HepG2 (cell line): ENCODE measurements around the gene TMC4. TPM values are rescaled to one million over a fixed set of nuclear protein-coding genes. Genes with fewer than 3 reads are reported as not detected.

Source experiments
- ATAC-seq: fragments of 200-7000 bp; cut with Tn5 transposase; 3 replicates; pipeline ENCODE4 v1.9.1; 2020; ENCODE audit warnings: mild to moderate bottlenecking, moderate library complexity
- BruUV-seq: library from RNA; stranded (reverse); fragments of 400-500 nt; replicated peaks from 2 replicates; lab custom pipeline; 2021; lab: Mats Ljungman, UMichigan
- CTCF ChIA-PET: fragments of 300-600 bp; formaldehyde crosslinking; extraction: SDS; loops from one replicate; lab custom pipeline; 2021; ENCODE audit warnings: low total read pairs, inconsistent platforms, low intra/inter-chr PET ratio; lab: Yijun Ruan, JAX
- POLR2A ChIA-PET: fragments of 350-600 bp; sonication (Branson Sonifier 250); formaldehyde crosslinking; loops from one replicate; lab custom pipeline; 2020; ENCODE audit warnings: antibody characterized with exemption, inconsistent platforms; lab: Yijun Ruan, JAX
- DNase-seq: peaks from one replicate; pipeline ENCODE4 v3.0.0-alpha.2; 2015; ENCODE audit warnings: low spot score
- FAIRE-seq: peaks from 3 replicates; lab custom pipeline; 2011; peaks lifted over from hg19 to GRCh38; lab: Jason Lieb, UNC
- H2AFZ ChIP-seq: one replicate; pipeline ENCODE4 v1.6.1; 2011; ENCODE audit warnings: low read length, inconsistent platforms
- H3K27ac ChIP-seq: fragments of 300-600 bp; 3 replicates; pipeline ENCODE4 v1.8.0; 2011; ENCODE audit warnings: mixed run types, mild to moderate bottlenecking, mixed read lengths, low read length, inconsistent platforms; ENCODE audit not compliant: insufficient read depth; ENCODE audit errors: extremely low read length
- H3K27me3 ChIP-seq, 2 experiments: fragments of 200-600 bp in 1 of 2; 2 replicates in 1 of 2; 3 replicates in 1 of 2; pipeline versions ENCODE4 v1.6.0 to v1.8.0; 2011; ENCODE audit warnings: low read length in 2 of 2, mild to moderate bottlenecking in 2 of 2, moderate library complexity in 2 of 2, inconsistent platforms in 1 of 2; ENCODE audit not compliant: insufficient read depth in 2 of 2, control insufficient read depth in 1 of 2
- H3K36me3 ChIP-seq, 2 experiments: fragments of 200-600 bp in 1 of 2; replicated peaks in 1 of 2; 2 replicates in 1 of 2; 3 replicates in 1 of 2; pipeline versions ENCODE4 v1.5.1 to v1.8.0; 2011; ENCODE audit warnings: low read length in 2 of 2, inconsistent platforms in 1 of 2; ENCODE audit not compliant: insufficient read depth in 2 of 2, control insufficient read depth in 1 of 2
- H3K4me1 ChIP-seq: 2 replicates; pipeline ENCODE4 v1.5.1; 2012; ENCODE audit warnings: low read length, inconsistent platforms; ENCODE audit not compliant: insufficient read depth
- H3K4me2 ChIP-seq: 2 replicates; pipeline ENCODE4 v1.6.0; 2011; ENCODE audit warnings: low read depth, low read length, inconsistent platforms
- H3K4me3 ChIP-seq, 3 experiments: fragments of 200-600 bp in 1 of 3; sonication (generic), shearing (Covaris generic) in 1 of 3; replicated peaks in 1 of 3; 2 replicates each; pipeline ENCODE4 v1.5.1; 2011 to 2016; ENCODE audit warnings: low read length in 3 of 3, inconsistent platforms in 2 of 3, low read depth in 2 of 3, mild to moderate bottlenecking in 2 of 3, control low read depth in 1 of 3, mixed read lengths in 1 of 3; ENCODE audit not compliant: insufficient read depth in 1 of 3
- H3K79me2 ChIP-seq: one replicate; pipeline ENCODE4 v1.6.1; 2011; ENCODE audit warnings: low read length, inconsistent platforms; ENCODE audit not compliant: insufficient read depth
- H3K9ac ChIP-seq: 2 replicates; pipeline ENCODE4 v1.6.0; 2011; ENCODE audit warnings: mild to moderate bottlenecking, low read depth, low read length, inconsistent platforms; ENCODE audit not compliant: insufficient read depth
- H3K9me3 ChIP-seq: 2 replicates; pipeline ENCODE4 v1.5.1; 2012; ENCODE audit warnings: mild to moderate bottlenecking, low read length
- H4K20me1 ChIP-seq: 2 replicates; pipeline ENCODE4 v1.6.0; 2011; ENCODE audit warnings: inconsistent platforms, mild to moderate bottlenecking, low read length, moderate library complexity; ENCODE audit not compliant: insufficient read depth
- AGO2 ChIP-seq: fragments of 200-400 bp; formaldehyde crosslinking; optimal IDR thresholded peaks from 2 replicates; pipeline ENCODE3; 2017; ENCODE audit warnings: mild to moderate bottlenecking, low read depth, low read length, moderate library complexity
- BCL6 ChIP-seq: IDR thresholded peaks from 2 replicates; pipeline ENCODE4 v1.6.1; 2016; ENCODE audit warnings: missing genetic modification reagents, missing compliant biosample characterization
- PAX8 ChIP-seq: sonication (generic); formaldehyde crosslinking; IDR thresholded peaks from 2 replicates; pipeline ENCODE4 v1.8.0; 2022; ENCODE audit warnings: mild to moderate bottlenecking, missing genetic modification reagents, borderline replicate concordance
- RBAK ChIP-seq: sonication (generic); formaldehyde crosslinking; IDR thresholded peaks from 2 replicates; pipeline ENCODE4 v1.5.1; 2020; ENCODE audit warnings: mild to moderate bottlenecking, missing genetic modification reagents
- RBFOX2 ChIP-seq: fragments of 200-400 bp; formaldehyde crosslinking; IDR thresholded peaks from 2 replicates; pipeline ENCODE4 v1.6.1; 2017; ENCODE audit warnings: low read depth, mild to moderate bottlenecking, low read length
- SNAI1 ChIP-seq: sonication (generic); formaldehyde crosslinking; IDR thresholded peaks from 2 replicates; pipeline ENCODE4 v1.5.0; 2020; ENCODE audit warnings: mild to moderate bottlenecking, missing genetic modification reagents, borderline replicate concordance
- ZNF546 ChIP-seq: sonication (generic); formaldehyde crosslinking; conservative IDR thresholded peaks from 2 replicates; pipeline ENCODE4 v1.8.1; 2023; ENCODE audit warnings: mild to moderate bottlenecking, missing genetic modification reagents
- ZNF883 ChIP-seq: sonication (generic); formaldehyde crosslinking; IDR thresholded peaks from 2 replicates; pipeline ENCODE4 v1.5.1; 2020; ENCODE audit warnings: mild to moderate bottlenecking, missing genetic modification reagents; ENCODE audit errors: not compliant biosample characterization
- WGBS: methylation state at CpG from one replicate; pipeline ENCODE4 v1.1.6; 2017; ENCODE audit warnings: low lambda C conversion rate; 5-methylcytosine and 5-hydroxymethylcytosine counted together
- in situ Hi-C: cut with HindIII; loops from 2 replicates; pipeline ENCODE4 v1.10.0; 2017; ENCODE audit warnings: low pct_unique_long_range_greater_than_20kb; ENCODE audit not compliant: extremely low pct_ligation_motif_present
- intact Hi-C: fragments of 100-400 bp; cut with micrococcal nuclease; formaldehyde crosslinking; loops from one replicate; pipeline ENCODE4 v1.10.0; 2022; ENCODE audit not compliant: unreplicated experiment
- polyA plus RNA-seq, 8 experiments: library from polyadenylated mRNA; depleted of rRNA in 3 of 8; stranded (reverse) in 7 of 8; unstranded in 1 of 8; fragments of >200 nt; fragmentation: Illumina TruSeq in 4 of 8; extraction: Trizol in 4 of 8; gene quantifications; 2 replicates each; pipeline versions ENCODE4 v1.2.1 to v1.2.3, GENCODE V29; 2011 to 2016; ENCODE audit warnings: low read depth in 4 of 8, missing spikeins in 1 of 8, mixed read lengths in 1 of 8; ENCODE audit not compliant: insufficient read depth in 1 of 8
- total RNA-seq, 5 experiments: library from RNA; depleted of rRNA; stranded (reverse); fragments of >200 nt; fragmentation: Illumina TruSeq; extraction: Trizol; gene quantifications; 2 replicates each; pipeline ENCODE4 v1.2.3, GENCODE V29; 2016; ENCODE audit warnings: low read depth in 1 of 5

The TMC4 gene
- total and polyA plus RNA-seq, 2 of the 13 experiments (the other 11 are each of a cell fraction or from before 2014, with no cell fraction given) = 0.13 to 0.24 TPM

DNA sequence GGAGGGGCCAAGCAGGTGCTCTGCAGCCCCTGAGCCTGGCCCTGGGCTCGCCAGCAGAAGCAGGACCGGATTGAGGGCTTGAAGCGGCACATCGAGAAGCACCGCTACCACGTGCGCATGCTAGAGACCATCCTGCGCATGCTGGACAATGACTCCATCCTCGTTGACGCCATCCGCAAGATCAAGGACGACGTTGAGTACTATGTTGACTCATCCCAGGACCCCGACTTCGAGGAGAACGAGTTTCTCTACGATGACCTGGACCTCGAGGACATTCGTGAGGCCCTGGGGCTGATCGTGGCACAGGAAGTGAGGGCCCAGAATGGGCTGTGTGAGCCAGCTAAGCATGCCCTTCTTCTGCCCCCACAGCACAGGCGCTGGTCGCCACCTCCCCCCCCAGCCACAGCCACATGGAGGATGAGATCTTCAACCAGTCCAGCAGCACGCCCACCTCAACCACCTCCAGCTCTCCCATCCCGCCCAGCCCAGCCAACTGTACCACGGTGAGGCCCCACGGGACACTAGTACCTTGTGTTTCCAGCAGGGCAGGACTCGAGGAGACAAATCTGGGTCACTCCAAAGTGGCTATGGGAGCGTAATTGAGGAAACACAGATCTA lies 27.3 kb downstream of the TMC4 start:
- WGBS = 98% methylated on average over 26 of the region's 28 CpGs
- peaks cover 8% of the 10 kb centered on the region for H3K4me1 ChIP-seq
- H3K36me3 ChIP-seq = peaks cover 64 to 97% of the 10 kb centered on the region in 2 experiments
- H3K27ac ChIP-seq = no peak overlapping the region
- H2AFZ ChIP-seq = no peak overlapping the region
- ATAC-seq (no peak), FAIRE-seq (no peak), DNase-seq (no peak)
- H3K9ac ChIP-seq = no peak overlapping the region
- no peak overlapping the region for H3K4me2 ChIP-seq
- in situ Hi-C loops (no loop called here), intact Hi-C loops (no loop called here)
- H4K20me1 ChIP-seq = peaks cover 6% of the 10 kb centered on the region; the same call in 1 of the 2 replicates
- no peaks in the 10 kb centered on the region for H3K27me3 ChIP-seq
- TF ChIP-seq ZNF883 (CRISPR knock-in tag) = no peak
- peak; percentile 36 for TF ChIP-seq AGO2
- no peak for TF ChIP-seq ZNF546 (CRISPR knock-in tag)
- no peak for TF ChIP-seq BCL6 (CRISPR knock-in tag)
- no peak for TF ChIP-seq PAX8 (CRISPR knock-in tag)
- no peak for TF ChIP-seq RBAK (CRISPR knock-in tag)
- no peak for TF ChIP-seq SNAI1 (CRISPR knock-in tag)
- TF ChIP-seq RBFOX2 = 0 out of 2 replicates have a peak, but pooled peaks have one; percentile 33
- POLR2A ChIA-PET = no interaction called here
- H3K79me2 ChIP-seq = peaks cover 16% of the 10 kb centered on the region
- no TSS peak for BruUV-seq
- H3K4me3 ChIP-seq = no peak overlapping the region
- CTCF ChIA-PET = no interaction called here
- H3K9me3 ChIP-seq = no peaks in the 10 kb centered on the region
